ENCODE results near the gene ZFP36.

DNA sequence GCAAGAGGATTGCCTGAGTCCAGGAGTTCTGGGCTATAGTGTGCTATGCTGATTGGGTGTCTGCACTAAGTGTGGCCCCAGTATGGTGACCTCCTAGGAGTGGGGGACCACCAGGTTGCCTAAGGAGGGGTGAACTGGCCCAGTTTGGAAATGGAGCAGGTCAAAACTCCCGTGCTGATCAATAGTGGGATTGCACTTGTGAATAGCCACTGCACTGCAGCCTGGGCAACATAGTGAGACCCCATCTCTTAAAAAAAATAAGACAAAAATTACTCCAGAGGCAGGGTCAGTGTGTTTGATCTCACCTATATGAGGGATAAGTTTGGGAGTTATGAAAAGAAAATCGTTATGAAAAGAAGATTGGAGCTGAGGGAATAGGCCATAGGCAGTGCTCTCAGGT is 37.4 kb upstream of the ZFP36 start:
- no peak for TF ChIP-seq POLR2A (IDR thresholded peaks at IDR 0.05)
- no peak for TF ChIP-seq CTCF (IDR thresholded peaks at IDR 0.05)
